CD4-positive, alpha-beta T cell treated with Interleukin-6 for 4 hours (primary cell): ENCODE data around the gene GRIA1.

ENCODE experiments used
- DNase-seq: peaks from one replicate; pipeline ENCODE4 v3.0.0-alpha.2; 2020; ENCODE audit warnings: mixed read lengths

GRIA1 gene

GRCh38 chr5:153552886-153553285 lies 62.4 kb downstream of the GRIA1 start:
- DNase-seq: no peak

GRCh38 chr5:153555420-153556114 lies 65.1 kb downstream of the GRIA1 start:
- no peak for DNase-seq

- DNase-seq: no peak
Measured at GRCh38 chr5:153558957-153559356, 68.5 kb downstream of the GRIA1 start.

DNA sequence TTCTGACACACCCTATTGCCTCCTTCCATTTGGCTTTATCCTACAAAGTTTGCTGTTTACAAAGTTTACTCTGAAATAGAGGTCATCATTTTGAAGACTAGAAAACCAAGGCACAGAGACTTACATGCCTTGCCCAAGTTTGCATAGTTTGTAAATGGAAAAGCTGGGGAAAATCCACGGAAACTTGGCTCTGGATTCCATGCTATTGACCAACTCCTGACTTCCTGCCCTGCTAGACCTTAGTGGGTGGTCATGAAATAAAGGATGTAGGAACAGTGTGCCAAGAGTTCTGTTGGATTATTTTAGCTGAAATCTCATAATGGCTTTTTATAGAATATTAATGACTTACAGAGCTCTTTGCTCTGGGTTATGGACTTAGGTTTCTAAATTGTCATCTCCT lies 69.5 kb downstream of the GRIA1 start:
- no peak for DNase-seq

DNA sequence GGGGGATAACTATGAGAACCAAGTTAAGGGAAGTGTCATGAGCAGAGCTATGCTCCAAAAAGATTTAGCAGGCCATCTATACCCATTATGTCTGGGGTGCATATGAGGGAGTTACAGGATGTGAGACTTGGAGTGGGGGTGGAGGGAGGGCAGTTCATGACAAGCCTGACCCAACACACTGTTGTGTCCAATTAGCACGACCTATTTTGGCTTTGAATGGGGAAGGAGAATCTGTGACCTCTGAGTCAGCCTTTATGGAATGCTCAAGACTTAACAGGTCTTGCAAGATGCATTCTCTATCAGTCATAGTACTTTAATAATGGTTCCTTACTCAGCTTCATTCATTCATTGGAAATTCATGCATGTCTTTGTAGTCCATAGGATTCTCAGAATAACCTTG lies 71.7 kb downstream of the GRIA1 start:
- DNase-seq: no peak

- no peak for DNase-seq
Measured at GRCh38 chr5:153565822-153566221, 75.4 kb downstream of the GRIA1 start.

GRCh38 chr5:153569036-153569435 lies 78.6 kb downstream of the GRIA1 start:
- no peak for DNase-seq

DNA sequence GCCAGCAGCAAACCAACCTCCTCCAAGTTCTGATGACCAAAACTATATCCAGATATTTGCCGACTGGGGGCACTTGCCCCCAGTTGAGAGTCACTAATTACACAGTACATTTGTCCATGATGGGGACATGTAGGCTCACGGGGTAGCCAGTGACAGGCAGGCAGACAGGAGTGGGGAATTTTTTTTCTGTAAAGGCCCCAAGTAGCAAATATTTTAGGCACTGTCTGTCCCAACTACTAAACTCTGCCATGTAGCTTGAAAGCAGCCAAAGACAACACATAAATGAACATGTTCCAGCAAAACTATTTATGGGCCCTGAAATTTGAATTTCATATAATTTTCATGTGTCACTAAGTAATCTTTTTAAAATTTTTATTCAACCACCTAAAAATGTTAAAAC lies 80.7 kb downstream of the GRIA1 start:
- DNase-seq: no peak

- no peak for DNase-seq
Measured at GRCh38 chr5:153572411-153573145, 82.1 kb downstream of the GRIA1 start.

GRCh38 chr5:153573326-153574033 lies 83.0 kb downstream of the GRIA1 start:
- DNase-seq: no peak

DNA sequence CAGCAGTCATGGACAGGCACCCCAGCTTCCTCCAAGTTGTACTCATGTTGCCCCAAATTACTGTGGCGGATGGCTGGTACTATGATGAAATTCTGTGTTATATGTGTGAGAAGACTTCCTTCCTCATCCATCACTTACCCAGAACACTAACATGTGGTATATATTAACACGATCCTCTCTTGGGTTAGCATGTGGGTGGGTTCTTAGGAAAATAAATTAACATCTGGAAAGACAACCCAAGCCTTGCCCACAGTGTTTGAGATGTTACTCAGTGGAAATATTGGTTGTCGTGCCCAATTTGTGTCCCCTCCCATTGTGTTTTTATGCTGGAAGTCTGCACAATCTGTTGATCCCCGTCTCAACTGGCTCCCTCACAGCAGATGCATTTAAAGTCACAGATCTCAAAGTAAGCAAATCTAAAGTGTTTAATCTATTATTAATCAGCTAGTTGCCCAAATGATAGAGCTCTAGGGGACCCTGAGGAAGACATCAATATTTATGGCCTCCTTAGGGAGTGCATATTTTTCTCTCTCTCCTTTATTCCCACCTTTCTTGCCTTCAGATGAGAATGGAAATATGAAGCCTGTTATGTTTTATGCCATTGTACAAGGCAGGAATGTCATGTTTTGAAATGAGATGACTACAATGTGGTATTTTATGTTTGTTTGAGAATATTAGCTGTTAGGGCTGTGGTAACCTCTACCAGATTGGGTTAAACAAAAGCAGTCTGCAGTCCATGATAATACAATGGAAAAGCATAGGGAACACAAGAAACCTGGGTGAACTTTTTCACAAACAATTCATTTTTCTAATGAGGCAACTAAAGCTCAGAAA lies 93.9 kb downstream of the GRIA1 start:
- DNase-seq: no peak

GRCh38 chr5:153584960-153585359 lies 94.5 kb downstream of the GRIA1 start:
- no peak for DNase-seq

DNA sequence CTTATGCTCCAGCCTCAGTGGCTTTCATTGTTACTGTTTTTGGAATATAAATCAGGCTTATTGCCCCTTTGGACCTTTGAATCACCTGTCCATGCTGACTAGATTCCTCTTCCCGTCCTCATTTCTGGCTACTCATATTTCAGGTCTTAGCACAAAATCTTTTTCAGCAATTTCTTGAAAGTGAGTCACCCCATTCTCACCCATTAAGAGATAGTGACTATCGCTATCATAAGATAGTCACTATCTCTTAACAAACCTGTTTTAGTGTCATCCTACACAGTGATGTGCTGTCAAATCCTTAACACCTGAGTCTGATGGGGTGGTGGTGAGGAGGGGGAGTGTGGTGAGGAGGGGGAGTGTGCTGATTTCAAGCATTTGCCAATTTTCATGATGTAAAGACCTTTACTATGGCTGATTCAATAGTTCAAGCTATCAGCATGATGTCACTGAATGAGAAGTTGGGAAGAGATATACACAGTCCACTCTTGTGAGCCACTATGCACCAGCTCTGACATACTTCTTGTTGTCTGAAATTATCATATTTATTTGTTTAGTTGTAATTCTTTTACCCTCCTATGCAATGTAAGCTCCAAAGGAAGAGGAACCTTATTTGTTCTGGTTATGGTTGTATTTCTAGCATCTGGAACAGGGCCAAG lies 95.3 kb downstream of the GRIA1 start:
- no peak for DNase-seq

DNA sequence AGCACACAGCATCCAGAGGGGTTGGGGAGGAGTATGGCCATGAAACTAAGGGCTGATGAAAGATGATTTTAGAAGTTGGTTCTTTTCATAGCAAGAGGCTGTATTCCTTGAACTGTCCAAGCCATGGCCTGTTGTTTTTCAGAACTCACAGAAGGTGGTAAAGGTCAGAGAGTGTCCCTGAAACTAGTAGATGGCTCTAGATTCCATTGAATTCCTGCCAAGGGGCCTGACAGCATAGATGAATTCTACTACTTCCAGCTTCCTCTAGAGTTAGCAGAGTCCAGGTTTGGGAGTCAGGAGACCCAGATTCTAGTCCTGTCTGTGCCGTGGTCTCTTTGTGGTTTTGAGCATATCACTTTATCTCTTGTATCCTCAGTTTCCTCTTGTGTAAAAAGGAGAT lies 101.6 kb downstream of the GRIA1 start:
- no peak for DNase-seq

- DNase-seq: no peak
Measured at GRCh38 chr5:153594785-153595184, 104.3 kb downstream of the GRIA1 start.

GRCh38 chr5:153598099-153598498 lies 107.6 kb downstream of the GRIA1 start:
- no peak for DNase-seq

- DNase-seq: no peak
Measured at GRCh38 chr5:153601377-153601776, 110.9 kb downstream of the GRIA1 start.

DNA sequence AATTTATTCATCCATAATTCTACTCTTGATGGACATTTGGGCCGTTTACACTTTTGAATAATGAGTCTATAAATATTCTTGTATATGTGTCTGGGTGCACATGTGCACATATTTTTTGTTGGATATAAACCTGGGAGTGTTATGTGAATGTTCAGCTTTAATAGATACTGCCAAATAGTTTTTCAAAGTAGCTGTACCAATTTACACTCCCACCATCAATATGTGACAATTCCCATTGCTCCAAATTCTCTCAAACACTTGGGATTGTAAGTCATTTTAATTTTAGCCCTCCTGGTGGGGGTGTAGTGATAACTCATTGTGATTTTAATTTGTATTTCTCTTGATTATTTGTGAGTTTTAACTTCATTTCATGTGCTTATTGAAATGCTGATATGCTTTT lies 114.9 kb downstream of the GRIA1 start:
- no peak for DNase-seq

DNA sequence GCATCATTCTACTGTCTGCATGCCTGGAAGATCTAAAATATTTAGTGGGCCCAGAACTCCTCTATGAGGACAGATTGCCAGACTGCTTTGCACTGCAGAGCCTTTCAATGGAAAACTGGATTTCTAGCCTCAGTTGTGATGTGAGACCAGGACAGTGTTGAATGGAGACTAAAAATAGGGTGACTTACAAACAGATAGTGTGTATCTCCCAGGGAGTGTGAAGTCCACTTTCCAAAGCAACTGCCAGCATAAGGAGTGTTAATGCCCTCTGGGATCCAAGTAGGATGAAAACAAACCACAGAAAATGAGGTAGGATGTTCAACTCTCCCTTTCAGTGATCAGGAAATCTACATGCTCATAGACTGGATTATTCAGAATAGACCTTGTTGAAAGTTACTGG lies 119.5 kb downstream of the GRIA1 start:
- DNase-seq: no peak

GRCh38 chr5:153610811-153611210 lies 120.3 kb downstream of the GRIA1 start:
- DNase-seq: no peak

- no peak for DNase-seq
Measured at GRCh38 chr5:153613144-153613543, 122.7 kb downstream of the GRIA1 start.

GRCh38 chr5:153613672-153614071 lies 123.2 kb downstream of the GRIA1 start:
- DNase-seq: no peak

DNA sequence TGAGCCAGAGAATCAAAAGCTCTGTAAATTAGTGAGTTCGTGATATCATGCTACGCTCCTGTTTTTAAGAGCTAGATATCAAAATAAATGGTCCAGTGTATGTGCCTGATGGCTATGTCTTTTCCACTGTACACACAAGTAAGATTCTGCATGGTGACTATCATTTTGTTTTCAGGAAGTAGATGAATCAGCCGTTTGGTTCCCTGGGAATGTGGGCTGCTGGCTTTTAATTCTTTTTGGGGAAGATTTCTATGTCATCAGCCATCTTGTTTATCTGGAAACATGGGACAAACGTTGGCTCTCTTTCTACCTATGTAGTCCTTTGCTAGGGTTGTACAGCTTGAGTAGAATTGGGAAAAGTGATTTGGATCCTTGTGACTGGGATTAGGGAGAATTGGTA lies 126.7 kb downstream of the GRIA1 start:
- no peak for DNase-seq
